Natural killer cell (primary cell): ENCODE results near the gene RNF150. TPM values are rescaled to one million over a fixed set of nuclear protein-coding genes. Genes with fewer than 3 reads are reported as not detected.

Experiments used
- ATAC-seq, 3 donors: fragments of 150-1000 bp in 2 of 3; fragments of 200-7000 bp in 1 of 3; cut with Tn5 transposase; 1 replicate in 1 of 3; 2 replicates in 2 of 3; pipeline ENCODE4 v1.10.0; 2021; ENCODE audit warnings: mild to moderate bottlenecking in 2 of 3, moderate library complexity in 2 of 3
- DNase-seq, 2 donors: peaks; one replicate each; pipeline versions ENCODE4 v3.0.0 to v3.0.0-alpha.2; 2013 to 2021; ENCODE audit warnings: mixed read lengths in 1 of 2
- H3K27ac ChIP-seq: one replicate; pipeline ENCODE4 v1.5.1; 2013; ENCODE audit warnings: mild to moderate bottlenecking, low read length
- H3K27me3 ChIP-seq: one replicate; pipeline ENCODE4 v1.6.1; 2013; ENCODE audit warnings: low read length; ENCODE audit not compliant: control insufficient read depth, insufficient read depth
- H3K36me3 ChIP-seq: one replicate; pipeline ENCODE4 v1.6.1; 2013; ENCODE audit warnings: low read length; ENCODE audit not compliant: control insufficient read depth, insufficient read depth
- H3K4me1 ChIP-seq: one replicate; pipeline ENCODE4 v1.6.1; 2013; ENCODE audit warnings: low read length; ENCODE audit not compliant: control insufficient read depth, insufficient read depth
- H3K4me3 ChIP-seq: one replicate; pipeline ENCODE4 v1.5.1; 2013; ENCODE audit warnings: low read length
- H3K9me3 ChIP-seq: one replicate; pipeline ENCODE4 v1.6.1; 2013; ENCODE audit warnings: low read length; ENCODE audit not compliant: control insufficient read depth, insufficient read depth
- H3K27ac Mint-ChIP-seq, 2 donors: one replicate each; pipeline ENCODE4 v1.8.0; 2022; ENCODE audit warnings: mild to moderate bottlenecking in 2 of 2, mixed read lengths in 2 of 2, moderate library complexity in 1 of 2
- H3K27me3 Mint-ChIP-seq, 2 donors: one replicate each; pipeline ENCODE4 v1.8.0; 2022; ENCODE audit warnings: low read depth in 2 of 2, mixed read lengths in 2 of 2
- H3K36me3 Mint-ChIP-seq: one replicate; pipeline ENCODE4 v1.8.0; 2022; ENCODE audit warnings: mixed read lengths
- H3K4me1 Mint-ChIP-seq, 2 donors: one replicate each; pipeline ENCODE4 v1.8.0; 2022; ENCODE audit warnings: mixed read lengths in 2 of 2
- H3K4me3 Mint-ChIP-seq: one replicate; pipeline ENCODE4 v1.8.0; 2022; ENCODE audit warnings: mild to moderate bottlenecking, moderate library complexity, mixed read lengths
- H3K9me3 Mint-ChIP-seq, 2 donors: one replicate each; pipeline ENCODE4 v1.8.0; 2022; ENCODE audit warnings: mixed read lengths in 2 of 2
- WGBS: methylation state at CpG from one replicate; pipeline ENCODE4 v1.1.7; 2013; ENCODE audit warnings: missing lambda C conversion rate; ENCODE audit not compliant: insufficient coverage; 5-methylcytosine and 5-hydroxymethylcytosine counted together
- intact Hi-C: fragments of 100-400 bp; cut with micrococcal nuclease; formaldehyde crosslinking; loops from one replicate; pipeline ENCODE4 v1.14.2; 2022
- total RNA-seq, 4 donors: library from RNA; stranded (reverse); fragments of 120-200 nt in 1 of 4; gene quantifications; one replicate each; pipeline versions ENCODE4 v1.2.3 to v1.2.4, GENCODE V29; 2013 to 2022
- TF ChIP-seq, protein P1 (sequence below): fragments of 200-600 bp; IDR thresholded peaks from one replicate; pipeline ENCODE4 v1.8.0; 2022; ENCODE audit warnings: antibody characterized with exemption

RNF150 gene
- total RNA-seq, 3 donors from 2014 or later (not counting 1 experiment from before 2014, with no cell fraction given), result 0.09 TPM; not detected in 2

DNA sequence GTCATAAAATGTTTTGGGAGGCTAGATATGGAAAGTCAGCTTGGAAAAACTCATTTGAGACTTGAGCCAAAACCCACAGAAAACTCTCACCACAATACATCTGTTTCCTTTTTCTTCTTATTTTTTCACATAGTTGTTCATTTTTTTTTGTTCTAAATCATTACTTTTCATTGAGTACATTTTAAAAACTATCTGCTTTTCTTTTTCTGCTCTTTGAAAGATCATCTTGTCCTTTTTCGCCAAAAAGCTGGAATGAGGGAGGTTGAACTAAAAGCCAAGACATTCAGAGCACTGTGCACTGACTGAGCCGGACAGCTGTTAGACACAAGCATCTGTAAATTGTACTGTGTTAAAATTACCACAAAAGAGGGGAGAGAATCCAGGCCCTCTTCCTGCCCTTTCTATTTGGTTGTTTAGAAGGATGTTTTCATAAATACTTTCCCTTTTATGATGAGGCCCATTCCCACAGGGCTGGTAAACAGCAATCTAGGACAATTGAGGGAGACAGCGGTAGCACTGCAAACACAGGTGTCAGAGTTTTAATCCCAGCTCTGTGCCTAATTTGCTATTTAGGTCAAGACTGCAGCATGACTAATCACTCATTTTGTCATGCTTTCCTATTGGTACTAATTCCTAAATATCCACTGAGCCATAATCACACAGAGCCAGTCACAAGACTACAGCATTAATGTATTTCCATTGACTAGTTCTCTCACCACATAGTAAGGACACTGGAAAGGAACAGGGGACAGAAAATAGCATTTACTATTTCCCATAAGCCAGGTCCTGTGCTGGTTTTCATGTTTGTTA is 7.3 kb upstream of the RNF150 start:
- no peak overlapping the region for H3K27ac Mint-ChIP-seq
- WGBS, result 68% methylated on average over 3 of the region's 3 CpGs

DNA sequence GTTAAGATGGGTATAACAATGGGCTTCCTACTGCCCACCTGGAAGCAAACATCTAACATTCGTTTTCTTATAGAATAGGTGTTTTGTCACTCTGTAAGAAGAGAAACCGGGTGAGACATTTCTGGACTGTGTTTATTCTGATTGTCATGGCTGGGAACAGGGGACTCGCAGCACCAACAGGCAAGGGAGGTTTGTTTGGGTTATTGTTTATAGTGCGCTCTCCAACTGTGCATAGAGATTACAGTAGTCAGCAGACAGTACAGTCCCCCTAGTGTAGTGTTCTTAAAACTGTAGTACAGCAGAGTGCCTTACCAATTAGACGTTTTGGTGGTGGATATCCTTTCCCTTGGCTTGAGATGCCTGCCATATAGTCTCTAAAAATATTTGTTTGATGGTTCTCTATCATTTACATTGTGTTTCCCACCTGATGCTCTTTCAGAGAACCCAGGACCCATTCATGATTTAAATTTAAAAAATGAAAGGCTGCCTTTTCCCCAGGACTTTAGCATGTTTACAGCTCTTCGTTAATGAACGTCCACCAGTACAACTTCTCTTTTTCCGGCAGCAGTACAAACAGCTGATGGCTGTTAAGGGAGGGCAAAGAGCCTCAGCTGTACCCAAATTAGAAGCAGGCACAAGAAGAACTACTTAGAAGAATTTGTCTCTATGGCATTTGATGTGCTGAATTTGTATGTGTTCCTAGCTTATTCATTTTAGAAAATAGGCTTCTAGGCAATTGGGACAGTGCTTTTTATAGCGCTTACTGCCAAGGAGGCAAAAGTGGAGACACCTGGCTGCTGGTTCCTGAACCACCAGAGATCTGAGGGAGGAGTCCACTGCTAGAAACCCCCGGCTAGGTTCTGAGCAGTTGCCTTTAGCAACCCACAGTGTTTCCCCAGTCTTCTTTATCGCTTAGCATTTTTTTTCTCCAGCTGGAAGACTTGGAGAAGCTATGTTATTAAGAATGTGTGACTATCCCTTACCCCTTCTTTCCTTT is 1.0 kb upstream of the RNF150 start:
- WGBS, result 46% methylated on average over 10 of the region's 11 CpGs
- Mint-ChIP-seq H3K4me3 (peak overlapping the region; percentile 77), H3K4me1 (peaks cover 6% of the 10 kb centered on the region in 2 donors), H3K27me3 (peaks cover 44 to 70% of the 10 kb centered on the region in 2 donors), H3K9me3 (peaks cover 0 to 7% of the 10 kb centered on the region in 2 donors), H3K27ac (no peak overlapping the region), H3K36me3 (no peaks in the 10 kb centered on the region)
- H3K9me3 ChIP-seq, result no peaks in the 10 kb centered on the region
- intact Hi-C loops, result no loop called here
- no peak for ATAC-seq
- TF ChIP-seq, protein P1, sequence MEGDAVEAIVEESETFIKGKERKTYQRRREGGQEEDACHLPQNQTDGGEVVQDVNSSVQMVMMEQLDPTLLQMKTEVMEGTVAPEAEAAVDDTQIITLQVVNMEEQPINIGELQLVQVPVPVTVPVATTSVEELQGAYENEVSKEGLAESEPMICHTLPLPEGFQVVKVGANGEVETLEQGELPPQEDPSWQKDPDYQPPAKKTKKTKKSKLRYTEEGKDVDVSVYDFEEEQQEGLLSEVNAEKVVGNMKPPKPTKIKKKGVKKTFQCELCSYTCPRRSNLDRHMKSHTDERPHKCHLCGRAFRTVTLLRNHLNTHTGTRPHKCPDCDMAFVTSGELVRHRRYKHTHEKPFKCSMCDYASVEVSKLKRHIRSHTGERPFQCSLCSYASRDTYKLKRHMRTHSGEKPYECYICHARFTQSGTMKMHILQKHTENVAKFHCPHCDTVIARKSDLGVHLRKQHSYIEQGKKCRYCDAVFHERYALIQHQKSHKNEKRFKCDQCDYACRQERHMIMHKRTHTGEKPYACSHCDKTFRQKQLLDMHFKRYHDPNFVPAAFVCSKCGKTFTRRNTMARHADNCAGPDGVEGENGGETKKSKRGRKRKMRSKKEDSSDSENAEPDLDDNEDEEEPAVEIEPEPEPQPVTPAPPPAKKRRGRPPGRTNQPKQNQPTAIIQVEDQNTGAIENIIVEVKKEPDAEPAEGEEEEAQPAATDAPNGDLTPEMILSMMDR, result no peak
- no peak overlapping the region for H3K27ac ChIP-seq
- H3K4me3 ChIP-seq, result no peak overlapping the region
- peaks cover 27% of the 10 kb centered on the region for H3K27me3 ChIP-seq
- H3K4me1 ChIP-seq, result peaks cover 11% of the 10 kb centered on the region
- H3K36me3 ChIP-seq, result no peaks in the 10 kb centered on the region
- no peak for DNase-seq

More for the DNA sequence above, 7.3 kb upstream of the RNF150 start:
- no peaks in the 10 kb centered on the region for H3K4me1 ChIP-seq
- no peaks in the 10 kb centered on the region for H3K9me3 ChIP-seq
- H3K36me3 ChIP-seq, result no peaks in the 10 kb centered on the region
- no peaks in the 10 kb centered on the region for H3K4me1 Mint-ChIP-seq
- TF ChIP-seq, protein P1, result no peak
- DNase-seq (no peak), ATAC-seq (no peak)
- H3K4me3 Mint-ChIP-seq, result no peak overlapping the region
- no peak overlapping the region for H3K27ac ChIP-seq
- peaks cover 14 to 18% of the 10 kb centered on the region in 2 donors for H3K27me3 Mint-ChIP-seq
- peaks cover 0 to 5% of the 10 kb centered on the region in 2 donors for H3K9me3 Mint-ChIP-seq
- H3K4me3 ChIP-seq, result no peak overlapping the region
- peaks cover 12% of the 10 kb centered on the region for H3K27me3 ChIP-seq
- intact Hi-C loops, result no loop called here
- H3K36me3 Mint-ChIP-seq, result no peaks in the 10 kb centered on the region

DNA sequence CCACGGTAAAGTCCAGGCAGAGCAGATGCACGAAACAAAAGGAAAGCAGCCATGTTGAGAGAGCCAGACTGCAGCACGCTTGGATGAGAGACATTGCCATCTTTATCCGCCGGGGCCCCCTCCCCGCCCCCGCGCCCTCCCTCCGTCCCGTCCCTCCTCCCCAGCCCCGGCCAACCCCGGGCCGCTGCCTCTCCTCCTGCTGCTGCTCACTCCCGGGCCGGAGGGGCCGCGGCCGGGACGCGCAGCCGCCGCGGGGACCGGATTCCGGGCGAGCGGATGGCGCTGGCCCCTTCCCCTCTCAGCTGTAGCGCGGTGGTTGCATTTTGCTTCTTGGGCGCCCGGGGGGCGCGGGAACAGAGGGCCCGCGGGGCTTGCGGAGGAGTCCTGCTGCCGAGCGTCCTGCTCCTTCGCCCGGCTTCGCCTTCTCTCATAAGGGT is 542 bp downstream of the RNF150 start:
- Mint-ChIP-seq H3K4me1 (peaks cover 6% of the 10 kb centered on the region in 2 donors), H3K4me3 (no peak overlapping the region), H3K27me3 (peaks cover 49 to 86% of the 10 kb centered on the region in 2 donors), H3K36me3 (no peaks in the 10 kb centered on the region), H3K27ac (no peak overlapping the region), H3K9me3 (peaks cover 0 to 7% of the 10 kb centered on the region in 2 donors)
- DNase-seq (no peak), ATAC-seq (peak in 1 of 3 donors; percentile 18)
- WGBS, result under 1% methylated on average over 39 of the region's 42 CpGs
- Histone ChIP-seq H3K27ac (no peak overlapping the region), H3K36me3 (no peaks in the 10 kb centered on the region), H3K4me1 (peaks cover 11% of the 10 kb centered on the region), H3K9me3 (no peaks in the 10 kb centered on the region), H3K27me3 (peaks cover 24% of the 10 kb centered on the region), H3K4me3 (no peak overlapping the region)
- intact Hi-C loops, result no loop called here
- TF ChIP-seq, protein P1, result no peak
